Smooth muscle cell (in vitro differentiated cells): ENCODE data around the gene AKAP7. TPM values are rescaled to one million over a fixed set of nuclear protein-coding genes. Genes with fewer than 3 reads are reported as not detected.

Experiments used
- DNase-seq: peaks from one replicate; lab custom pipeline; 2025; ENCODE audit not compliant: unreplicated experiment; lab: John Stamatoyannopoulos, UW
- H2AFZ ChIP-seq: fragments of 200-600 bp; sonication (generic); 2 replicates; pipeline ENCODE4 v1.6.0; 2016; ENCODE audit warnings: antibody characterized with exemption, low read depth, mild to moderate bottlenecking
- H3F3A ChIP-seq: fragments of 200-600 bp; sonication (generic); 2 replicates; pipeline ENCODE4 v1.6.0; 2017; ENCODE audit warnings: antibody characterized with exemption, low read depth
- H3K27ac ChIP-seq: fragments of 200-600 bp; sonication (generic); 2 replicates; pipeline ENCODE4 v1.5.1; 2016; ENCODE audit warnings: low read depth, mild to moderate bottlenecking
- H3K27me3 ChIP-seq: fragments of 200-600 bp; sonication (generic); 2 replicates; pipeline ENCODE4 v1.6.1; 2016; ENCODE audit warnings: low read depth, mild to moderate bottlenecking
- H3K36me3 ChIP-seq: fragments of 200-600 bp; sonication (generic); 2 replicates; pipeline ENCODE4 v1.5.1; 2016; ENCODE audit warnings: low read depth
- H3K4me1 ChIP-seq: fragments of 200-600 bp; sonication (generic); 2 replicates; pipeline ENCODE4 v1.5.1; 2016; ENCODE audit warnings: low read depth
- H3K4me2 ChIP-seq: fragments of 200-600 bp; sonication (generic); 2 replicates; pipeline ENCODE4 v1.6.0; 2016; ENCODE audit warnings: mild to moderate bottlenecking
- H3K4me3 ChIP-seq: fragments of 200-600 bp; sonication (generic); 2 replicates; pipeline ENCODE4 v1.5.1; 2016; ENCODE audit warnings: mild to moderate bottlenecking
- H3K79me2 ChIP-seq: fragments of 200-600 bp; sonication (generic); 2 replicates; pipeline ENCODE4 v1.6.0; 2016; ENCODE audit warnings: low read depth, mild to moderate bottlenecking
- H3K9ac ChIP-seq: fragments of 200-600 bp; sonication (generic); 2 replicates; pipeline ENCODE4 v1.6.0; 2016; ENCODE audit warnings: low read depth
- H3K9me3 ChIP-seq: fragments of 200-600 bp; sonication (generic); replicated peaks from 2 replicates; pipeline ENCODE4 v1.5.1; 2016; ENCODE audit warnings: low read depth
- H4K20me1 ChIP-seq: fragments of 200-600 bp; sonication (generic); 2 replicates; pipeline ENCODE4 v1.6.0; 2016; ENCODE audit warnings: low read depth
- WGBS: methylation state at CpG from one replicate; pipeline ENCODE4 v1.1.7; 2016; ENCODE audit warnings: low lambda C conversion rate; 5-methylcytosine and 5-hydroxymethylcytosine counted together
- polyA plus RNA-seq: library from polyadenylated mRNA; unstranded; fragments of >200 nt; fragmentation: Nextera tagmentation; extraction: Ambion mirVana; gene quantifications from 2 replicates; pipeline ENCODE4 v1.2.1, GENCODE V29; 2016
- total RNA-seq: library from RNA; depleted of rRNA; stranded (reverse); fragments of >200 nt; gene quantifications from 2 replicates; pipeline ENCODE4 v1.2.3, GENCODE V29; 2014
- TF ChIP-seq, protein P1 (sequence below): fragments of 200-600 bp; sonication (generic); IDR thresholded peaks from 2 replicates; pipeline ENCODE4 v1.5.1; 2017; ENCODE audit warnings: borderline replicate concordance, mild to moderate bottlenecking, antibody characterized with exemption; ENCODE audit not compliant: insufficient read depth, poor library complexity, severe bottlenecking

AKAP7 gene
- total and polyA plus RNA-seq, 2 experiments from 2014 or later: 2.0 to 6.5 TPM

DNA sequence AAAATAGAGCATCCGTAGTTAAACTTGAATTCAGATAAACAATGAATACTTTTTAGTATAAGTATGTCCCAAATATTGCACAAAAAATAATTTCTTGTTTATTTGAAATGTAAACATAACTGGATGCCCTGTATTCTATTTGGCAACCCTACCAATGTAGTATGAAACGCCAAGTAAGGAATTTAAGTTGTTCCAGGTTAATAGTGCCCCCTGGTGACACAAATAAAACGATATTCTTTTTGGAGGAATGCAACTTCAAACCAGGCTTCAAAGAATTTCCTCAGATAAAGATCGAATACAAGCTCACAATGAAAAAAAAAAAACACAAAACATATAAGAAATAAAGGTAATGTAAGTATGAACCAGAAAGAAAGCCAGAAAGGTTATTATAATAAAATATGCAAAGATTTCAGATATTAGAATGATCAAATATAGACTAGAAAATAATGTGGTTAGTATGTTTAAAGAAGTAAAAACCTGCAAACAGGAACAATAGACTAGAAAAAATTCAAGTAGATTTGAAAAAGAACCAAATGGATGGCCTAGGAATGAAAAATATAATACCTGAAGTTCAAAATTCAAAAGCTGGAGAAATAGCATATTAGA, 18.4 kb upstream of the AKAP7 start:
- Histone ChIP-seq H3K27ac (no peak overlapping the region), H2AFZ (no peak overlapping the region), H3K9ac (no peak overlapping the region), H3K9me3 (no peaks in the 10 kb centered on the region), H4K20me1 (no peaks in the 10 kb centered on the region), H3K4me2 (no peak overlapping the region), H3K27me3 (no peaks in the 10 kb centered on the region), H3K79me2 (no peaks in the 10 kb centered on the region), H3K4me1 (no peaks in the 10 kb centered on the region), H3F3A (no peaks in the 10 kb centered on the region), H3K36me3 (no peaks in the 10 kb centered on the region), H3K4me3 (no peak overlapping the region)
- 54% methylated on average over 4 of the region's 4 CpGs for WGBS
- DNase-seq: no peak
- TF ChIP-seq, protein P1, sequence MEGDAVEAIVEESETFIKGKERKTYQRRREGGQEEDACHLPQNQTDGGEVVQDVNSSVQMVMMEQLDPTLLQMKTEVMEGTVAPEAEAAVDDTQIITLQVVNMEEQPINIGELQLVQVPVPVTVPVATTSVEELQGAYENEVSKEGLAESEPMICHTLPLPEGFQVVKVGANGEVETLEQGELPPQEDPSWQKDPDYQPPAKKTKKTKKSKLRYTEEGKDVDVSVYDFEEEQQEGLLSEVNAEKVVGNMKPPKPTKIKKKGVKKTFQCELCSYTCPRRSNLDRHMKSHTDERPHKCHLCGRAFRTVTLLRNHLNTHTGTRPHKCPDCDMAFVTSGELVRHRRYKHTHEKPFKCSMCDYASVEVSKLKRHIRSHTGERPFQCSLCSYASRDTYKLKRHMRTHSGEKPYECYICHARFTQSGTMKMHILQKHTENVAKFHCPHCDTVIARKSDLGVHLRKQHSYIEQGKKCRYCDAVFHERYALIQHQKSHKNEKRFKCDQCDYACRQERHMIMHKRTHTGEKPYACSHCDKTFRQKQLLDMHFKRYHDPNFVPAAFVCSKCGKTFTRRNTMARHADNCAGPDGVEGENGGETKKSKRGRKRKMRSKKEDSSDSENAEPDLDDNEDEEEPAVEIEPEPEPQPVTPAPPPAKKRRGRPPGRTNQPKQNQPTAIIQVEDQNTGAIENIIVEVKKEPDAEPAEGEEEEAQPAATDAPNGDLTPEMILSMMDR: peak; percentile 57

DNA sequence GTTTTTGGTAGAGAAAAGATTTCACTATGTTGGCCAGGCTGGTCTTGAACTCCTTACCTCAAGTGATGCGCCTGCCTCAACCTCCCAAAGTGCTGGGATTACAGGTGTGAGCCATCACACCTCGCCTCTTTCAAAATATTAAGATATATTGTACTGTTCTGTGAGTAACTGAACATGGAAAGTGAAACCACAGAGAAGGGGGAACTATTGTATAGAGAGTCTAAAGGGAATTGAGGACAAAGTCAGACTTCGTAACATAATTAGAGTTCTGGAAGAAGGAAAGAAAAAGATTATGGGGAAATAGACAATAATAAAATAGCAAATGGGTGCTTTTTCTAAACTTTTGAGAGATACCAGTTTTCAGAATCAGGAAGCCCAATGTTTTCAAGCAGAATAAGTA, 17.4 kb upstream of the AKAP7 start:
- no peak for DNase-seq
- Histone ChIP-seq H3K36me3 (no peaks in the 10 kb centered on the region), H3K27me3 (no peaks in the 10 kb centered on the region), H3K4me3 (no peak overlapping the region), H3K27ac (no peak overlapping the region), H3K9ac (no peak overlapping the region), H3K4me2 (no peak overlapping the region), H3K4me1 (no peaks in the 10 kb centered on the region), H4K20me1 (no peaks in the 10 kb centered on the region), H3K79me2 (no peaks in the 10 kb centered on the region), H3K9me3 (no peaks in the 10 kb centered on the region), H3F3A (no peaks in the 10 kb centered on the region), H2AFZ (no peak overlapping the region)
- WGBS: 94% methylated on average over 3 of the region's 3 CpGs
- TF ChIP-seq, protein P1: no peak

DNA sequence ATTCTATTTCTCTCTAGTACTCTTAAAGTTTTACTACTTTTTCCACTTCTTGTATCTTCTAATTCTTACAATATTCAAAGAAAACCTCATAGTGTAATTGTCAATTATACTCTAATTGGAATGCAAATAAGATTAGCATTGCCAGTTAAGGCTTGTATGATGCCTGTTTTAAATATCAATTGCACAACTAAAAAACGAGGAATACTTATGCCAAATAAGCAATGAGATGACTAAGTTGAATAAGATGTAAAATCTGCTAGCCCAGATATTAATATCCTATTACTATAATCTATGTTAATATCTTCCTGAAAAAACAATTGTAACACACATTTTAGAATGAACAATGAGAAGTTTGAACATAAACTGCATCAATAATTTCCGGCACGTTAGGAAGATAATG, 13.3 kb upstream of the AKAP7 start:
- no peaks in the 10 kb centered on the region for H3F3A ChIP-seq
- H3K36me3 ChIP-seq: no peaks in the 10 kb centered on the region
- H3K4me1 ChIP-seq: no peaks in the 10 kb centered on the region
- TF ChIP-seq, protein P1: no peak
- H3K9ac ChIP-seq: no peak overlapping the region
- H3K27me3 ChIP-seq: no peaks in the 10 kb centered on the region
- H3K27ac ChIP-seq: no peak overlapping the region
- H3K79me2 ChIP-seq: no peaks in the 10 kb centered on the region
- DNase-seq: no peak
- H4K20me1 ChIP-seq: no peaks in the 10 kb centered on the region
- H2AFZ ChIP-seq: no peak overlapping the region
- H3K4me3 ChIP-seq: no peak overlapping the region
- H3K9me3 ChIP-seq: no peaks in the 10 kb centered on the region
- H3K4me2 ChIP-seq: no peak overlapping the region
- WGBS: 90% methylated on average over 3 of the region's 3 CpGs

DNA sequence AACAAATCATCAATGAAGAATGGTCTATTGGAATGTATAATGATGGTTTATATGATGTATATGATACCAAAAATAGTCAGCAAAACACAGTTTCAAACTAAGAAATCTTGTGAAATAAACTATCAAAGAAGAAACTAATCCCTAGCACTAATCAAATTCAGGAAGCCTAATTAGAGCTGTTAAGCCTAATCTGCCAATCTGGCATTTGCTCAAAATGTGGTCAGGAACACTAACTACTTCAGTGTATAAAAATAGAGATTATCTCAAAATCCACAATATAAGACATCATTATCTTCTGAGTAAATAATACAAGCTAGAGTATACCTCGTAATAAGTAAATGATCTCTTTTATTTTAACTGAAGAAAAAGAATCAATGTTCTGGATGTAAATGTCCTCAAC, 12.8 kb upstream of the AKAP7 start:
- H3K4me1 ChIP-seq: no peaks in the 10 kb centered on the region
- no peak overlapping the region for H3K27ac ChIP-seq
- H4K20me1 ChIP-seq: no peaks in the 10 kb centered on the region
- H3K9me3 ChIP-seq: no peaks in the 10 kb centered on the region
- H3K4me3 ChIP-seq: no peak overlapping the region
- no peak overlapping the region for H3K9ac ChIP-seq
- no peaks in the 10 kb centered on the region for H3K27me3 ChIP-seq
- H3K4me2 ChIP-seq: no peak overlapping the region
- no peaks in the 10 kb centered on the region for H3K36me3 ChIP-seq
- 87% methylated on average over 1 of the region's 1 CpG for WGBS
- H3F3A ChIP-seq: no peaks in the 10 kb centered on the region
- TF ChIP-seq, protein P1: no peak
- no peaks in the 10 kb centered on the region for H3K79me2 ChIP-seq
- no peak overlapping the region for H2AFZ ChIP-seq
- no peak for DNase-seq
